Fibroblast of villous mesenchyme (primary cell): ENCODE data around the gene ATP2B2. TPM values are rescaled to one million over a fixed set of nuclear protein-coding genes. Genes with fewer than 3 reads are reported as not detected.

ENCODE experiments used
- DNase-seq: peaks from one replicate; pipeline ENCODE4 v3.0.0-alpha.2; 2010; ENCODE audit warnings: low read depth
- H3K4me3 ChIP-seq: 2 replicates; pipeline ENCODE4 v1.5.1; 2011; ENCODE audit warnings: low read depth, mild to moderate bottlenecking, low read length
- total RNA-seq: library from RNA; depleted of rRNA; stranded (reverse); fragments of >200 nt; gene quantifications from 2 replicates; pipeline ENCODE4 v1.2.3, GENCODE V29; 2012
- TF ChIP-seq, protein P1 (sequence below): IDR thresholded peaks from 2 replicates; pipeline ENCODE4 v1.5.1; 2012; ENCODE audit warnings: low read depth, mild to moderate bottlenecking, low read length; ENCODE audit not compliant: insufficient read depth

ATP2B2 gene
- total RNA-seq, 1 donor = not detected

DNA sequence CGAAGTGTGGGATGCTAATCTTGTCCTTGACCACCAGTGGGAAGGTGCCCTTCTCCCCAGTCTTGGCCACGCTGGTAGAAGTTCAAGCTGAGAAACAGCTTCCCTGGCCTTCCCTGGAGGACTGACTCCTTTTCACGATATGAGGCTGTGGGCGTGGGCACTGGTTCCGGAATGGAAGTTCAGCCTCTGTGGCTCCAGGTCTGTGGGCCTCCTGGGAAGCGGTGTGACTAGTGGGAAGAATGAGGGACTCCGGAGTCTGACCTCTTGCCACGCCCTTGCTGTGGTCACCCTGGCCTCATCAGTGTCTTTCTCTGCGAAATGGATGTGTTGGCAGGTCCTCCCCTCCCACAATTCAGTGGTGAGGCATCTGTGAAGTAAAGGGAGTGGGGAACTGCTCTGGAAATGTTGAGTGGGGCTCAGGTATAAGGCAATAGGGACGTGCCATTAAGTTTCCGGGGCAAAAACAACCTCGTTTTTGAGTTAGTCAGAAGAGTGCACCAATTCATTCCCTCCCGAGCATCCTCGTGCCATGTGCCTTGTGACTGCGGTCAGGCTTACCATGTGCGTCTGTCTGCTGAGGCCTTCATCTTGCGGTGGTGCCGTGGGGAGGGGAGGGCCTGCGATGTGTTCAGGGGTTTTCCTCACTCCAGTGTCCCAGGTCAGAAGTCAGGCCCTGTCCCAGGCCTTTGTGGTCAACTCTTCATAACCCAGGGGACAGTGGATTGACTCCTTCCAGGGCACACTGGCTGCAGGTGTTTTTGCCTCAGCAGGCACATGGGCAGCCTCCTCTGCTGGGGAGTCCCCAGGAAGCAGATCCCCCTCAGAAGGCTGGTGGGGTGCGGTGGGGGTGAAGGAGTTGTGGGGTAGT lies 172.7 kb downstream of the ATP2B2 start:
- no peak for DNase-seq
- TF ChIP-seq, protein P1, sequence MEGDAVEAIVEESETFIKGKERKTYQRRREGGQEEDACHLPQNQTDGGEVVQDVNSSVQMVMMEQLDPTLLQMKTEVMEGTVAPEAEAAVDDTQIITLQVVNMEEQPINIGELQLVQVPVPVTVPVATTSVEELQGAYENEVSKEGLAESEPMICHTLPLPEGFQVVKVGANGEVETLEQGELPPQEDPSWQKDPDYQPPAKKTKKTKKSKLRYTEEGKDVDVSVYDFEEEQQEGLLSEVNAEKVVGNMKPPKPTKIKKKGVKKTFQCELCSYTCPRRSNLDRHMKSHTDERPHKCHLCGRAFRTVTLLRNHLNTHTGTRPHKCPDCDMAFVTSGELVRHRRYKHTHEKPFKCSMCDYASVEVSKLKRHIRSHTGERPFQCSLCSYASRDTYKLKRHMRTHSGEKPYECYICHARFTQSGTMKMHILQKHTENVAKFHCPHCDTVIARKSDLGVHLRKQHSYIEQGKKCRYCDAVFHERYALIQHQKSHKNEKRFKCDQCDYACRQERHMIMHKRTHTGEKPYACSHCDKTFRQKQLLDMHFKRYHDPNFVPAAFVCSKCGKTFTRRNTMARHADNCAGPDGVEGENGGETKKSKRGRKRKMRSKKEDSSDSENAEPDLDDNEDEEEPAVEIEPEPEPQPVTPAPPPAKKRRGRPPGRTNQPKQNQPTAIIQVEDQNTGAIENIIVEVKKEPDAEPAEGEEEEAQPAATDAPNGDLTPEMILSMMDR = no peak
- H3K4me3 ChIP-seq = no peak overlapping the region

DNA sequence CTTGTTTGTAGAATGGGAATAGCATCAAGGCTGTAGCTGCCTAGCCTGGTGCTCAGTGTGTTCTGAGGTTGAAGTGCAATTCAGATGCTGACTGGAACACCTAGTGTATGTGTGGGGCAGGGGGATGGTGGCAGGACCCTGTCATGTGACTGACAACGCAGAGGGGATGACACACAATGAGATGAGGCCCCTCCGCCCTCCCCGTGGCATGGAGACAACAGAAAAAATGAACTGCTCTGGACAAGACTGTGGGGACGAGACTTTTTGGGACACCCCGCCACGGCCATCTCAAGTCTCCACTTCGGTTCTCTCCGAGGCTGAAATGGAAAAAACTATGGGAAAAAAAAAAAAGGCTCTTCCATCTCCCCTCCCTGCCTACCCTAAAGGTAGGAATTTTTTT lies 174.1 kb downstream of the ATP2B2 start:
- DNase-seq = no peak
- TF ChIP-seq, protein P1 = no peak
- no peak overlapping the region for H3K4me3 ChIP-seq

DNA sequence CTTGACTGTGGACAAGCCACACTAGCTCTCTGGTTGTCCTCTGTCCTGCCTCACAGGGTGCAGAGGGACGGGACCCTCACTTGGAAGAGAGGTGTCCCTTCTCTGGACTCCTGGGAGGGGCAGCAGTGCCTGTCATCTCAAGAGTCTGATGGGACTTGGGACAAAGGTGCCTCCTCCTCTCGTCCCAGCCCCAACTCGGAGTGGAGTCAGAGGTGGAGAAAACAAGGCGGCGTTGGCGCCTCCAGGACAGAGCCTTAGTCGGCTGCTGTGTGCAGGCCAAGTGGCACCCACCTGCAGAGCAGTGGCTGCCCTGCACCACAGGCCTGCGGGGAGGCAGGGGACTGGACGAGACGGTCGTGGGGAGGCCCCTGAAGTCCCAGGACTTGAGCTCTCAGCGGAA lies 175.1 kb downstream of the ATP2B2 start:
- no peak for DNase-seq
- TF ChIP-seq, protein P1 = no peak

DNA sequence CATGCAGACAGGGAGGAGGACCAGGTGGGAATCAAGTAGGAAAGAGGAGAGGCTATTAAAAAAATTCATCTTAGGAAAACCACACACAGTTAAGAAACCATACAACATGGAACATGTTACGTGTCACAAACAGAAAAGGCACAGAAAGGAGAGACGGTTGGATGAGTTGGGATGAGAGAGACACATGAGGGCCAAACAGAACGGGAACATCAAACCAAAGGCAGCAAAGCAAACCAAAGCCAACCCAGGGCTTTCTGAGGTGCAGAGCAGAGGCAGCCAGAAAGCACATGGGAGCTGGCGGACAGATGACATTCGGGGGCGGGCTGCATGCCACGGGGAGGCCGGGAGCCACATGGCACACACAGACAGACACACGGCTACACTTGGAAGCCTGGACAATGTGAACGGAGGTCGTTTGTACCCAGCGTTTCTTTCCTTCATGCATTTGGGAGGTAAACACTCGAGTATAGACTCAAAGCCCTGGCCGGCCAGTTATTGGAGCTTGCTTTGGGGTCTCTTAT lies 175.8 kb downstream of the ATP2B2 start:
- DNase-seq = no peak
- no peak overlapping the region for H3K4me3 ChIP-seq

More for the DNA sequence above, 175.1 kb downstream of the ATP2B2 start:
- no peak overlapping the region for H3K4me3 ChIP-seq

DNA sequence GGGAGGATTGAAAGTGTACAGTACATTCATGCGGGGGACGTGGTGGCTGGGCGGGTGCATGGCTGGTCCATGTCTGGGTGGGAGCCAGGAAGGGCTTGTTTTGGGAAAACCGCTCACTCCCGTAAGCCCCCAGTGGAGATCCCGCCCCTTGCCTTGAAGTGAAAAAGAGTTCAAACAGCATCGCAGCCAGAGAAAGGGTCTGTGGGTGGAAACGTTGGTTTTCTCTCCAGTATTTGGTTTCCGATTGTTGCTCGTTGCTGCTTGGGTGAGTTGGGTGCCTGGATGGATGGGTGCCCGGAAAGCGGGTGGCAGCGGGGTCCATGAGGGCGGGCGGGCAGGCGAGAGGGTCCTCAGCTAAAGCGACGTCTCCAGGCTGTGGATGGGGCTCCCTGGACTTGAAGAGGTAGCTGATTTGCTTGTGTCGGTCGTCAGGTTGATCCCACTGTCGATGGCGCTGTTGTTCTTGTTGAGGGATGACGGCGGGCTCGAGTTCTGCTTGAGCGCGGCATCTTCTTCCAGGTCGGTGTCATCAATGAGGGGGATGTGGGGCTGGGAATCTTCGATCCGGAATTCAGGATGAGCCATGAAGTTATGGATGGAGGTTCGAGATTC lies 176.8 kb downstream of the ATP2B2 start:
- no peak for DNase-seq
- no peak overlapping the region for H3K4me3 ChIP-seq
- TF ChIP-seq, protein P1 = no peak

More for the DNA sequence above, 175.8 kb downstream of the ATP2B2 start:
- TF ChIP-seq, protein P1 = no peak

DNA sequence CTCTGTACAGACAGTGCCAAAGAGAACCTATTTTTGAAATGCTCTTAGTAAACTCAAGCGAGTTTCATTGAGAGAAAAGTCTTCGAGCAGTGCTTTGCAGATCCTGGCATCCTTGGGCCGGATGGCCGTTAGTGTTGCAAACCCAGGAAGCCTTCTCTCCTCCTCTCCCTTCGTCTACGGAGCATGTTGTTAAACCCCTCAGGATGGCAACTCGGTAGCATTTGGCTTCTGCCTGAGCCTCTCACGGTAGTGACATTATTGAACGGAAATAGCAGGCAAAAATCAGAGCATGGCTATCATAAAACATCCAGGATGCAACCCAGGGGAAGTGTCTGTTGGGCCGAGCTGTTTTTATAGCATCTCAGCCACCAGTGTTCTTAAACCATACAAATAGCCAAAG lies 177.8 kb downstream of the ATP2B2 start:
- TF ChIP-seq, protein P1 = no peak
- DNase-seq = no peak
- no peak overlapping the region for H3K4me3 ChIP-seq
